MG63 (cell line): ENCODE results near the gene LRRC14B. TPM values are rescaled to one million over a fixed set of nuclear protein-coding genes. Genes with fewer than 3 reads are reported as not detected.
A peak's percentile ranks its signal among the peaks of the same experiment; 100 is the strongest.

Experiments used
- DNase-seq: peaks from one replicate; pipeline ENCODE4 v3.0.0-alpha.2; 2020
- H3K27me3 ChIP-seq: fragments of 250-450 bp; sonication (Bioruptor Pico); 2 replicates; pipeline ENCODE4 v1.5.1; 2020; ENCODE audit warnings: mild to moderate bottlenecking, moderate library complexity
- H3K36me3 ChIP-seq: fragments of 250-450 bp; sonication (Bioruptor Pico); 2 replicates; pipeline ENCODE4 v1.5.1; 2020; ENCODE audit warnings: mild to moderate bottlenecking, moderate library complexity
- H3K4me3 ChIP-seq: fragments of 250-450 bp; sonication (Bioruptor Pico); 2 replicates; pipeline ENCODE4 v1.5.1; 2020; ENCODE audit warnings: mild to moderate bottlenecking, moderate library complexity
- H3K9me3 ChIP-seq: fragments of 250-450 bp; sonication (Bioruptor Pico); 2 replicates; pipeline ENCODE4 v1.5.1; 2020; ENCODE audit warnings: mild to moderate bottlenecking, moderate library complexity
- total RNA-seq: library from RNA; depleted of rRNA; stranded (reverse); fragments of >200 nt; shearing (Covaris generic); gene quantifications from 2 replicates; pipeline ENCODE4 v1.2.3, GENCODE V29; 2014; ENCODE audit warnings: low replicate concordance

LRRC14B gene
- total RNA-seq, 1 experiment from 2014 or later = not detected

DNA sequence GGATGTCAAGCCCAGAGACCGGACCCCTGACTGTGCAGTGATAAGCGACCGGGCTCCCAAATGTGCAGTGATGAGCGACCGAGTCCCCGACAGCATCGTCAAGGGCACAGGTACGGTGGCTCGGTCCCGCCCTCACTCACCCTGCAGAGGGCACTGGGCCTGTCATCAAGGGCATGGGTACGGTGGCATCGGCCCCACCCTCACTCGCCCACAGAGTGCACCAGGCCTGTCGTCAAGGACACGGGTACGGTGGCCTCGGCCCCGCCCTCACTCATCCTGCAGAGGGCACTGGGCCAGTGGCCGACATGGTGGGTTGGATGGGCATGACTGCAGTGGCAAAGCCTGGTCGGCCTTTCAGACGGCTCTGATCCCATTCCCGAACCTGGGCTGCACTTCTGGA is 9.7 kb upstream of the LRRC14B start:
- 0 out of 2 replicates have a peak, but pooled peaks cover 3% of the 10 kb centered on the region for H3K27me3 ChIP-seq
- H3K4me3 ChIP-seq = no peak overlapping the region
- no peaks in the 10 kb centered on the region for H3K9me3 ChIP-seq
- no peak for DNase-seq
- no peaks in the 10 kb centered on the region for H3K36me3 ChIP-seq

DNA sequence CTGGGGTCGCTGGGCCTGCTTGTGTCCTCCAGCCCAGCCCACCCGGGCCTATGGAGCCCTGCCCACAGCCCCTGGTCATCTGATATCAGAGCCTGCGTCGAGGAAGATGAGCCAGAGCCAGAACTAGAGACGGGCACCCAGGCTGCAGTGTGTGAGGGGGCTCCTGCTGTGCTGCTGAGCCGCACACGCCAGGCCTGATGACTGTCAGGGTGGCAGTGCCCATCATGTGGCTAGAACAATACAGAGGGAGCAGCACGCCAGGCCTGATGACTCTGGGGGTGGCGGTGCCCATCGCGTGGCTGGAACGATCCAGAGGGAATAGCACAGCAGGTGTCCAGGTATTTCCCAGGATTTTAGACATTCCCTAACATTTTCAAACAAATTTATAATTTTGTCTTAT is 9.2 kb upstream of the LRRC14B start:
- no peaks in the 10 kb centered on the region for H3K36me3 ChIP-seq
- H3K9me3 ChIP-seq = no peaks in the 10 kb centered on the region
- no peak overlapping the region for H3K4me3 ChIP-seq
- H3K27me3 ChIP-seq = 0 out of 2 replicates have a peak, but pooled peaks cover 3% of the 10 kb centered on the region
- no peak for DNase-seq

DNA sequence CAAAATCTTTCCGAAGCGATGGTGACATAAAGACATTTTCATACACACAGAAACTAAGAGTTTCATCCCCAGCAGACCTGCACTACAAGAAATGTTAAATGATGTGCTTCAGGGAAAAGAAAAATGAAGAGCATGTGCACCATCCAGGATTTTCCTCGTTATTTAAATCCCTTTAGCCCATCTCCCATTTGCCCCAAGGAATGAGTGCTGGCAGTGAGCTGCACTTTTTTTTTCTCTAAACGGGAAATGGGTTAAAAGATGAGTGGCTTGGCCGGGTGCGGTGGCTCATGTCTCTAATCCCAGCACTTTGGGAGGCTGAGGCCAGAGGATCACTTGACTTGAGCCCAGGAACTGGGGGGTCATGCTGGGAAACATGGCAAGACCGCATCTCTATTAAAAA is 6.8 kb upstream of the LRRC14B start:
- H3K27me3 ChIP-seq = no peaks in the 10 kb centered on the region
- no peaks in the 10 kb centered on the region for H3K36me3 ChIP-seq
- no peak overlapping the region for H3K4me3 ChIP-seq
- no peaks in the 10 kb centered on the region for H3K9me3 ChIP-seq
- peak; percentile 40 for DNase-seq

DNA sequence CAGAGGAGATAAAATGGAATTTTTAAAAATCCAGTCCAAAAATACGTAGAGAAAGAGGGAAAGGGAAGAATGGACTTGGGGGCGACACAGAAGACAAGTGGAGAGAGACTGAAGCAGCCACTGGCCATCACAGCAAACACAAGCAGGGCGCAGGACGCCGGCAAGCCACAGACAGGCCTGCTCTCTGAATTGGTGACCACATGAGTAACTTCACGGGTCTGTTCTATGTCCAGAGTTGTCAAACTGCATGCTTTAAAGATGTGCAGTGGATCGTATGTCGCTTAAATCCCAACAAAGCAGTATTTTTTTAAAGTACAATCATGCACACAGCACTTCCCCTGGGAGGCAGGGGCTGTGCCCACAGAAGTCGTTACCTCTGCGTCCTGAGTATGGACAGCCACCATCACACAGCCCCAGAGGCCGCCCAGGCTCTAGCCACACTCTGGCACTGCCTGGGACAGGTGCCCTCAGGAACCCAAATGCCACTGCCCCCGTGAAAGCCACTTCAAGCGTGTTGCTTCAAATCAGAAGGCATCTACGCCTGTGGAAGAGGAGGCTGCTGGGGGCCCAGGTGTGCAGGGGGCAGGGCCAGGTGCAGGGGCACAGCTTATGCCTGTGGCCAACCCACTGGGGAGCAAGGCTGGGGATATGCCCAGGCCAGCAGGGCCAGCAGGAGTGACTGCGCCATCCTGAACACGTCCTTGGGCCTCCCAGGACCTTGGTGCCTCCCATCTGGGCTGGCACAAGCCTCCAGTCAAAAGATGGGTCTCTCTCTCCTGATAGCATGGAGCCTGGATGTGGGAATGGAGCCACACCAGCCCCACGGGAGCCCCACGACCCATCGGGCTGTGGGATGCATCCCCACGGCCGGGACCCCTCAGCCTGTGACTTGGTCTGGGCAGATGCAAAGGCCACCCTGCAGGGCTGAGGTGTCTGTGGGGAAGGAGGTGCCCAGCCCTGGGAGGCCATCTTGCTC is 5.9 kb upstream of the LRRC14B start:
- no peaks in the 10 kb centered on the region for H3K27me3 ChIP-seq
- no peak overlapping the region for H3K4me3 ChIP-seq
- DNase-seq = no peak
- no peaks in the 10 kb centered on the region for H3K9me3 ChIP-seq
- no peaks in the 10 kb centered on the region for H3K36me3 ChIP-seq

DNA sequence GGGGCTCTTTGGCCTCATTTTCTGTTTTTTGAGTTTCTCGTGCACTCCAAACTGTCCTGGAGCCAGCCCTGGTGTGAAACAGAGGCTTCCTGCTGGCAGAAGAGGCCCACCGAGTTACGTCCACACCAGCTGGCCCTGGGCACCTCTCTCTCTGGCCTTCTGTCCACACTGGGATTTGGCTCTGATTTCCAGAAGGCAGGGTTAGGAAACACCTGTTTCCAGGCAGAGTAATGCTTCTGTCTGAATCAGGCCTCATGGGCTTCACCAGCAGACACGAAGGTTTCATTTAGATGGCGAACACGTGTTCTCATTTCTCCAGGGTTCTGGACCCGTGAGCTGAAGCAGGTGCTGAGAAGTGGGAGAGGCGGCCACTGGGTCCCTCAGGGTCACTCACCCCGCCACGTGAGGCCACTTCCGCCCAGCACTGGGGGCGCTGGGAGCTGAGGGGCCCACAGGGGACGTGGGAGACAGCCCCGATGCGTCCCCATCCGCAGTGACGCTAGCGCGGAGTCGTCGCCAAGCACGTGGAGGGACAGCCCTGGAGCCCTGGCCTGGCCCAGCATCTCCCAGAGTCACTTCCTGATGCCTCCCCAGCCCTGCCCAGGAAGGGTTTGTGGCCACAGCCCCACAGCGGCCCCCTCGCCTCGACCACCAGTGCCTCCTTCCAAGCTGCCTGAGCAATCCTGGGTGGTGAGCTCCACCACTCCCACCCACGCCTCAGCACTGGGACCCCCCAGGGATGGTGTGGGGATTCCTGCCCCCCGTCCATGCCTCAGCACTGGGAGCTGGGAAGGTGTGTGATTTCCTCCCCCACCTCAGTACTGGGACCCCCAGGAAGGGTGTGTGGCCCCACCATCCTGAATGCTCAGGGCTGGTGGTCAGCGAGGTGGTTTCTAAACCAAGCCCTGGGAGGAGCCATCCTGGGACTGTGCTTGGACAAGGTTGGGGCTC is 4.9 kb upstream of the LRRC14B start:
- no peaks in the 10 kb centered on the region for H3K36me3 ChIP-seq
- DNase-seq = no peak

DNA sequence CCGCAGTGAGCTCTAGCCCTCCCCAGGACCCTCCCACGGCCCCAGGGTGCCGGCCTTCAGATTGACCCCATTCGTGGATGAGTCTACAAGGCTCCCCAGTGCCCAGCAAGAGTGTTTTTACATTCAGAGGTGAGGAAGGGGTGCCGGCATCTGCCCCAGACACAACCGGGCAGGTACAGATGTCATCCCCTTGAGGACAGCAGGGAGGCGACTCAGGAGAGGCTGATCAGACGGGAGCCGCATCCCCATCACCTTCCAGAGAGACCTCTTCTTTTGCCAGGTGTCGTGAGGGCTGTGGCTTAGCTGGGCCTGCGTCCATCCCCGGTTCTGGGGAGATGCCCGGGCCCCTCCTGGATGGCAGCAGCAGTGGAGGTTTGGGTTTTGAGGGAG is 4.3 kb upstream of the LRRC14B start:
- Histone ChIP-seq H3K9me3 (no peaks in the 10 kb centered on the region), H3K27me3 (no peaks in the 10 kb centered on the region), H3K36me3 (no peaks in the 10 kb centered on the region), H3K4me3 (no peak overlapping the region)
- no peak for DNase-seq

More for the DNA sequence above, 4.9 kb upstream of the LRRC14B start:
- Histone ChIP-seq H3K9me3 (no peaks in the 10 kb centered on the region), H3K27me3 (no peaks in the 10 kb centered on the region), H3K4me3 (no peak overlapping the region)

DNA sequence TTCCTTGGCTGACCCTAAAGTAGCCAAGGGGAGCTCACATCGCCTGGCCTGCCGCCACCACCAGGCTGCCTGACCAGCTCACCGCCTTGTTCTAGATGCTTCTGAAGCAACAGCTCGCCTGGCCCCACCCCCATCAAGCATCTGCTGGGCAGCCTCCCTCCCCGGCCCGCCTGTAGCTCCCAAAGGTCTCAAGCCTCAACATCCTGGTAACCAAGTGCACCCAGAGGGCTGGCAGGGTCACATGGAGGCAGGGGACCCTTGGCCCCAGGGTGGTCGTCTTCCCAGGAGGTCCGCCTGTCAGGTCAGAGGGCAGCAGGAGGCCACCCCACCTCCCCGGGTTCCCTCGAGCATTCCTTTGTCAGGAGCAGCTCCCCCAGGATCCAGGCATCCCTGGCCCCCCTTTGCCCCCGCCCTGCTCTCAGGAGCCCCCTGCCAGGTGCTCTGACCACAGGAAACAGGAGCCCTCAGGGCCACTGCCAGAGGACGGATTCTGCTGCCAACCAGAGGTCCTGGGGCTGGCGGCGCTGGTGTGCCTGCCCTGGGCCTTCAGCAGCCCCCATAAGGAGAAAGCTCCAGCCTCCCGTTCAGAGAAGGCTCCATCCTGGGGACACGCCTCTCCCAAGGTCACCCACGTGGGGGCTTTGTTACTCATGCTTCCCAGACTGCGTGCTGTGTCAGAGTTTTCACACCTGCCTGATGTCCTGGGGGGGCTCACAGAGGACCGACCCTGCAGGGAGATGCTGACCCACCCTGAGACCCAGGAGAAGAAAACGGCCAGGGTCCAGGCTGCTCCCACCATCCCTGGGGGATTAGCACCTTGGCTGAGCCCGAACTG is 3.5 kb upstream of the LRRC14B start:
- Histone ChIP-seq H3K4me3 (no peak overlapping the region), H3K9me3 (no peaks in the 10 kb centered on the region), H3K36me3 (no peaks in the 10 kb centered on the region), H3K27me3 (no peaks in the 10 kb centered on the region)
- no peak for DNase-seq

DNA sequence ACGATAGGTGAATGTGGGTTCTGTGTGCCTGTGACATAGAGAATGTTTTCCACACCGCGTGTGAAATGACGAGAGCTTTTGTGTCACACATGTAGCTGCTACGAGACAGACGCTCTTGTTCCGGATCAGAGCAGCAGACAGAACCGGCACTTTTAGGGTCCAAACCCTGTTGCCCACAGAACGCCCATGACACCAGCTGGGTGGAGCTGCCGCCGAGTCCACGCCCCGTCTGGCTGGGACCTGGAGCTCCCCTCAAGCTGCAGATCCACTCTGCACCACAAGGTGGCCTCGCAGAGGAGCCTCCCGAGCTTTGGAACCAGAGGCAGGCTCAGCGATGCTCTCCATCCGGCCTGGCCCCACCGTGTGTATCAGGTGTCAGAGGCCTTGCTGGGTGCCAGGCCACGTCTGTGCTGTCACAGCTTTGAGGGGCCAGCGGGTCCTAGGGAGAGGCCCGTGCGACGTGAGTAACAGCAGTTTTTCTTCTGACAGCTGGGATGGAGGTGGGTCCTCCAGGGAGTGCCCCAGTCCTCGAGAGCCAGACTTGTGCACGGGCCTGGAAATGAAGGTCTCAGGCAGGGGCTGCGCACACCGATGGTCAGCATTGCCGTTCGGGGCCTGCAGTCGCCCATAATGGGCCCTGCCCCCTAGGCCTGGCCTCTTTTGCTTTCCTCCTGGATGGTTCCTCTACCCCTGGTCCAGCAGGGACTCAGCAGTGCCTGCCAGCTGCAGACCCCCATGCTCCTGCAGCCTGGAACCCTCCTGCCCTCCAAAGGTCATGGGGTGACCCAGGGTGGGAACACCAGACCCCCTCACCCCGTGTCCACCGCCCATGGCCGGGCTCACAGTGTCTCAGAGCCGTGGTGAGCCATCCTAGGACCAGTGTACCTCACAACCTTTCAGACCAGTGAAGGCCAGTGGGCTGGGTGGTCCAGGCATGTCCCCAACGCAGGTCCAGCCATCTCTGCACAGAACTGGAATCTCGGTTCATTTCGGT is 2.5 kb upstream of the LRRC14B start:
- H3K4me3 ChIP-seq = no peak overlapping the region
- H3K9me3 ChIP-seq = no peaks in the 10 kb centered on the region
- no peaks in the 10 kb centered on the region for H3K27me3 ChIP-seq
- DNase-seq = peak; percentile 83
- H3K36me3 ChIP-seq = no peaks in the 10 kb centered on the region

DNA sequence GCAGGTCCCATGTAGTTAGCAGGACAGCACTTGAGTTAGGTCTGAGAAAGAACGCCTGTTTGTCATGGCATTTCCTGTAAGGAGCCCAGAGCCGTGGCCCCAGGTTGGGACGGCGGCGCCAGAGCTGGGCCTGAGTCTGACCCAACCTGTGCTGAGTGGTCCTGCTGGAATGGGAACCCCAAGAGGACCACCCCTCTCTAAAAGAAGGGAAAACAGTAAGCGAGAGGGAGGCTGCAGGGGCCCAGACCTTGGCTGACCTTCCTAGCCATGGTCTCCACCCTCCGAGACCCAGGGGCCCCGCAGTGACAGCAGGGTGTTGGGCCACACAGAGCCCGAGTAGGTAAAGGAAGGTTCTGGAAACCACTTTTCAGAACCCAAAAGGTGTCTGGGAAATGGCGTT is 1.8 kb upstream of the LRRC14B start:
- DNase-seq = no peak
- Histone ChIP-seq H3K36me3 (no peaks in the 10 kb centered on the region), H3K9me3 (no peaks in the 10 kb centered on the region), H3K4me3 (no peak overlapping the region), H3K27me3 (no peaks in the 10 kb centered on the region)

DNA sequence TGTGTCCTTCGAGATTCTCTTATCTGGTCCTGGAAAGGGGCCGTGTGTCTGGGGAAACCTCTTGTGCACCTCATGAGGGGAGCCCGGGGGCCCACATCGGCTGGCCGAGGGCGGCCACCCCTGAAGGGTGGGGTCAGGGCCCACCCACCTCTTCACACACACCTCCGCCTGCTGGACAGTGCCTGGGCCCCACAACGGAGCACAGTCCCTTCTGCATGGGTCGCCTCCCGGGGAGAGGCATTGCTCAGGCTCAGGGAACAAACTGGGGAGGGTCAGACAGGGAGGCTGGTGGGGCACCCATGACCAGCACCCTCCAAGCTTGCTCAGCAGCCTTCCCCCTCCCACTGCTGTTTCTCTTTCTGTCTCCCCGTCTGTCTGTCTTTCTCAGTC is 1.3 kb upstream of the LRRC14B start:
- Histone ChIP-seq H3K27me3 (no peaks in the 10 kb centered on the region), H3K36me3 (no peaks in the 10 kb centered on the region), H3K4me3 (no peak overlapping the region), H3K9me3 (no peaks in the 10 kb centered on the region)
- no peak for DNase-seq

DNA sequence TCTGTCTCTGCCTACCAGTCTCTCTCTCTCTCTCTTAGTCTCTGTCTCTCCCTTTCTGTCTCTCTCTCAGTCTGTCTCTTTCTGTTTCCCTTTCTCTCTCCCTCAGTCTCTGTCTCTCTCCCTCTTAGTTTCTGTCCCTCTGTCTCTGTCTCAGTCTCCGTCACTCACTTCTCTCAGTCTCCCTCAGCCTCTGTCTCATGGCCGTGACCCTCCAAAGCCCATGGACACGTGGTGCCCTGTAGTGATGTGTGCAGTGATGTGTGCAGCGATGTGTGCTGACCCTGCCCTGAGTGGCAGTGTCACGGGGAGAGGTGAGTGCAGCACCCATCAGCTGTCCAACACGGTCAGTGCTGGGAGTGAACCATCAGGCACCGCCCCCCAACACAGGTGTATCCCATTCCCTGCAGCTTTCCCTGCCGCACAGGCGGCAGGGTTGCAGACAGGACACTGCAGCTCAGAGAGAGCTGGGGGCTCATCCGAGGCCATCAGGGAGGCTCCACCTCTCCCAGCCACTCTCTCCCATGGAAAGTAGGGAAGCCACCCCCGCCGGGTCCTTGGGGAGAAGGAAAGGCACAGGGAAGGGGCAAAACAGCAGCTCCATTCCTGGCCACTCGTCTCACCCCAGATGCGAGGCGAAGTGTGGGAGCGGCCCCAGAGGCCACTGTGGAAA is 794 bp upstream of the LRRC14B start:
- Histone ChIP-seq H3K27me3 (no peaks in the 10 kb centered on the region), H3K9me3 (no peaks in the 10 kb centered on the region), H3K4me3 (no peak overlapping the region), H3K36me3 (no peaks in the 10 kb centered on the region)
- no peak for DNase-seq

DNA sequence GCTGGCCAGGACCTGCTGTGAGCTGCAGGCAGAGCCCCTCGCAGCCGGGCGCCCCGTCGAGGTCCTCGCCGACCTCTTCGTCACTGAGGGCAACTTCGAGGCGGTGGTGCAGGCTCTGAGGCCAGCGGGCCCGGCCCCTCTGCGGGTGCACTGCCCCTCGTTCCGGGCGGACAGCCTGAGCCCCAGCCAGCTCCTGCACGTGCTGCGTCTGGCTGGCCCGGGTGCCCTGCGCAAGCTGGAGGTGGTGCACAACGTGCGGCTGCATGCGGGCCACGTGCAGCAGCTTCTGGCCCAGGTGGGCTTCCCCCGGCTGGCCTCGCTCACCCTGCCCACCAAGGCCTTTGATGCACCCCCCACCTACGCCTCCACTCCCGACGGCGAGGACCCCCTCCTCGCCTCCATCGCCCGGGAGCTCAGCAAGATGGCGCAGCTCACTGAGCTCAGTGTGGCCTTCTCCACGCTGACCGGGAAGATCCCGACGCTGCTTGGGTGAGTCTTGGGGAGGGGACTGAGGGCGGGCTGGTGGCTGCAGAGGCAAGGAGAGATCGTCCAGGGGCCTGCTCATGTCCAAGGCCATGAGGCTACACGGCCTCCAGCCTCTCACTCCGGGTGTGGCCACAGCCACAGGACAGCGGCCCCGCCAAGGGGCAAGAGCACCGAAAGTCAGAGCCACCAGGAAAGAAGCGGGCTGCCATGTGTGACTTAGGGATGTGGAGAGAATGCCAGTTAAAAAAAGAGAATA is 825 bp downstream of the LRRC14B start:
- no peak overlapping the region for H3K4me3 ChIP-seq
- H3K27me3 ChIP-seq = no peaks in the 10 kb centered on the region
- H3K36me3 ChIP-seq = no peaks in the 10 kb centered on the region
- no peaks in the 10 kb centered on the region for H3K9me3 ChIP-seq
- DNase-seq = no peak

DNA sequence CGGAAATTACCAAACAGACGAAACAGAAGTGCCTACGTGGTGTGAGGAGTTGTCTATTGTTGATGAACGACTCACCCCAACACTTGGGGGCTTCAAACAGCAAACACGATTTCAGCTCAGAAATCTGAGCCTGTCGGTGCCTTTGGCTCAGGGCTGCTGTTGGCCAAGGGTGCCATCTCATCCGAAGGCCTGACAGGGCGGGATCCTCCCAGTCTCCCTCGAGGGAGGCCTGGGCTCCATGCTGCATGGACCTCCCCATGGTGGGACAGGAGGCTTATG is 1.3 kb downstream of the LRRC14B start:
- H3K27me3 ChIP-seq = no peaks in the 10 kb centered on the region
- H3K36me3 ChIP-seq = no peaks in the 10 kb centered on the region
- no peaks in the 10 kb centered on the region for H3K9me3 ChIP-seq
- H3K4me3 ChIP-seq = no peak overlapping the region
- no peak for DNase-seq

DNA sequence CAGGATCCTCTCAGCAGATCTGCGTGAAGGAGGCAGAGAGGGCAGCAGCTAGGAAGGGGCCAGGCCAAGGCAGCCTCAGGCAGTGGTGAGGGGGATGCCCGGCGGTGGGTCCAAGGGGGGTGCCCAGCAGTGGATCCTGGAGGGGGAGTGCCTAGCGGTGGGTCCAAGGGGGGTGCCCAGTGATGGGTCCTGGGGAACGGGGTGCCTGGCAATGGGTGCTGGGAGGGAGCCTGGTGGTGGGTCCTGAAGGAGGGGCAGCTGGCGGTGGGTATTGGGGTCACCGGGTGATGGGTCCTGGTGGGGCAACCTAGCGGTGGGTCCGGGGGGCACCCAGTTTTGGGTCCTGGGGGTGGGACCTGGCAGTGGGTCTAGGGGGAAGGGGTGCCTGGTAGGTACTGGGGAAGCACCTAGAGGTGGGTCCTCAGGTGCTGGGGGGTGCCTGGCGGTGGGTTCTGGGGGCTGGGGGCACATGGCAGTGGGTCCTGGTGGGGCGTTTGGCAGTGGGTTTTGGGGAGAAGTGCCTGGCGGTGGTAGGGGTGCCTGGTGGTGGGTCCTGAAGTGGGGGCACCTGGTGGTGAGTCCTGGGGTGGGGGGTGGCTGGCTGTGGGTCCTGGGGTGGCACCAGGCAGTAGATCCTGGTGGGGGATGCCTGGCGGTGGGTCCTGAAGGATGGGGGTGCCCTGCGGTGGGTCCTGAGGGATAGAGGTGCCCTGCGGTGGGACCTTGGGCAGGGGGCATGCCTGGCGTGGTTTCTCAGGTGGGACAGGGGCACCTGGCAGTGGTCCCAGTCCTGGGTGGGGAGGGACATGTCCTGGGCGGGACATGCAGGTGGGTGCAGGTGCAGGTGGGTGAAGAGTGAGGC is 1.9 kb downstream of the LRRC14B start:
- Histone ChIP-seq H3K9me3 (no peaks in the 10 kb centered on the region), H3K27me3 (no peaks in the 10 kb centered on the region), H3K36me3 (no peaks in the 10 kb centered on the region), H3K4me3 (no peak overlapping the region)
- no peak for DNase-seq
